HepG2 (cell line): Measurements from ENCODE around the gene PTCD1. TPM values are rescaled to one million over a fixed set of nuclear protein-coding genes. Genes with fewer than 3 reads are reported as not detected.

Source experiments
- ELF1 ChIP-seq: sonication (generic); formaldehyde crosslinking; IDR thresholded peaks from 2 replicates; pipeline ENCODE4 v1.4.0; 2020; ENCODE audit warnings: missing genetic modification reagents
- HIVEP1 ChIP-seq: sonication (generic); formaldehyde crosslinking; IDR thresholded peaks from 2 replicates; pipeline ENCODE4 v1.4.0; 2020; ENCODE audit warnings: mild to moderate bottlenecking, missing genetic modification reagents
- LRRFIP1 ChIP-seq: sonication (generic); formaldehyde crosslinking; conservative IDR thresholded peaks from 2 replicates; pipeline ENCODE4 v1.4.0; 2020; ENCODE audit warnings: missing genetic modification reagents
- NFYC ChIP-seq: IDR thresholded peaks from 2 replicates; pipeline ENCODE4 v1.6.1; 2016; ENCODE audit warnings: missing genetic modification reagents, missing compliant biosample characterization
- SALL2 ChIP-seq: sonication (generic); formaldehyde crosslinking; IDR thresholded peaks from 2 replicates; pipeline ENCODE4 v1.8.1; 2023; ENCODE audit warnings: mild to moderate bottlenecking, missing genetic modification reagents, inconsistent platforms
- SIX1 ChIP-seq: sonication (generic); formaldehyde crosslinking; IDR thresholded peaks from 2 replicates; pipeline ENCODE4 v1.4.0; 2020; ENCODE audit warnings: missing genetic modification reagents, borderline replicate concordance
- SRF ChIP-seq: IDR thresholded peaks from 2 replicates; pipeline ENCODE4 v1.6.1; 2011; ENCODE audit warnings: mild to moderate bottlenecking, low read depth, low read length, moderate library complexity
- TEAD3 ChIP-seq: optimal IDR thresholded peaks from 2 replicates; pipeline ENCODE3; 2016; ENCODE audit warnings: borderline replicate concordance
- THAP9 ChIP-seq: sonication (generic); formaldehyde crosslinking; IDR thresholded peaks from 2 replicates; pipeline ENCODE4; 2020; ENCODE audit warnings: missing genetic modification reagents, mild to moderate bottlenecking, borderline replicate concordance
- ZNF234 ChIP-seq: sonication (generic); formaldehyde crosslinking; conservative IDR thresholded peaks from 2 replicates; pipeline ENCODE4 v1.5.1; 2020; ENCODE audit warnings: mild to moderate bottlenecking, missing genetic modification reagents
- ZNF543 ChIP-seq: sonication (generic); formaldehyde crosslinking; IDR thresholded peaks from 2 replicates; pipeline ENCODE4 v1.4.0; 2020; ENCODE audit warnings: mild to moderate bottlenecking, missing genetic modification reagents
- ZNF746 ChIP-seq: sonication (generic); formaldehyde crosslinking; IDR thresholded peaks from 2 replicates; pipeline ENCODE4 v1.8.0; 2022; ENCODE audit warnings: mild to moderate bottlenecking, missing genetic modification reagents
- polyA plus RNA-seq, 8 experiments: library from polyadenylated mRNA; depleted of rRNA in 3 of 8; stranded (reverse) in 7 of 8; unstranded in 1 of 8; fragments of >200 nt; fragmentation: Illumina TruSeq in 4 of 8; extraction: Trizol in 4 of 8; gene quantifications; 2 replicates each; pipeline versions ENCODE4 v1.2.1 to v1.2.3, GENCODE V29; 2011 to 2016; ENCODE audit warnings: low read depth in 4 of 8, missing spikeins in 1 of 8, mixed read lengths in 1 of 8; ENCODE audit not compliant: insufficient read depth in 1 of 8
- total RNA-seq, 5 experiments: library from RNA; depleted of rRNA; stranded (reverse); fragments of >200 nt; fragmentation: Illumina TruSeq; extraction: Trizol; gene quantifications; 2 replicates each; pipeline ENCODE4 v1.2.3, GENCODE V29; 2016; ENCODE audit warnings: low read depth in 1 of 5
- TF ChIP-seq, protein P1 (sequence below): sonication (generic); formaldehyde crosslinking; IDR thresholded peaks from 2 replicates; pipeline ENCODE4 v1.5.0; 2020; ENCODE audit warnings: mild to moderate bottlenecking, missing genetic modification reagents

PTCD1 gene
- total and polyA plus RNA-seq, 2 of the 13 experiments (the other 11 are each of a cell fraction or from before 2014, with no cell fraction given) = 3.0 to 8.4 TPM

DNA sequence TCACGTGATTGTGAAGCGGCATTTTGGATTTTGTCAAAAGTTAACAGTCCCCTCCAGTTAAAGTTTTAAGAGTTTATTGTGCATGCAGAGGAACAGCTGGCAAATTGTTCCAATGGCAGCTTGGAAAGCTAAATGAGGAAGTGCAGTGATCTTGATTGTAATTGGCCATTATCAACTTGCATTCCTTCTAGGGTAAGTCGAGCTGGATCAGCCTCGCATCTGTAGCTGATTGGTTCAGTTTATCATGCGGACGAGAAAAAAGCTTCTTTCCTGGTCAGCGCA, 34.7 kb upstream of the PTCD1 start (continued):
- TF ChIP-seq TEAD3 (peak; percentile 29), ELF1 (CRISPR knock-in tag) (peak; percentile 57; the same call in 1 of the 2 replicates), NFYC (peak; percentile 67), SRF (0 out of 2 replicates have a peak, but pooled peaks have one; percentile 39), ZNF746 (CRISPR knock-in tag) (no peak), LRRFIP1 (CRISPR knock-in tag) (no peak), SALL2 (CRISPR knock-in tag) (no peak), ZNF234 (CRISPR knock-in tag) (no peak), HIVEP1 (CRISPR knock-in tag) (no peak), ZNF543 (CRISPR knock-in tag) (no peak), SIX1 (CRISPR knock-in tag) (no peak), THAP9 (CRISPR knock-in tag) (peak; percentile 16; the same call in 1 of the 2 replicates)
- TF ChIP-seq, protein P1, sequence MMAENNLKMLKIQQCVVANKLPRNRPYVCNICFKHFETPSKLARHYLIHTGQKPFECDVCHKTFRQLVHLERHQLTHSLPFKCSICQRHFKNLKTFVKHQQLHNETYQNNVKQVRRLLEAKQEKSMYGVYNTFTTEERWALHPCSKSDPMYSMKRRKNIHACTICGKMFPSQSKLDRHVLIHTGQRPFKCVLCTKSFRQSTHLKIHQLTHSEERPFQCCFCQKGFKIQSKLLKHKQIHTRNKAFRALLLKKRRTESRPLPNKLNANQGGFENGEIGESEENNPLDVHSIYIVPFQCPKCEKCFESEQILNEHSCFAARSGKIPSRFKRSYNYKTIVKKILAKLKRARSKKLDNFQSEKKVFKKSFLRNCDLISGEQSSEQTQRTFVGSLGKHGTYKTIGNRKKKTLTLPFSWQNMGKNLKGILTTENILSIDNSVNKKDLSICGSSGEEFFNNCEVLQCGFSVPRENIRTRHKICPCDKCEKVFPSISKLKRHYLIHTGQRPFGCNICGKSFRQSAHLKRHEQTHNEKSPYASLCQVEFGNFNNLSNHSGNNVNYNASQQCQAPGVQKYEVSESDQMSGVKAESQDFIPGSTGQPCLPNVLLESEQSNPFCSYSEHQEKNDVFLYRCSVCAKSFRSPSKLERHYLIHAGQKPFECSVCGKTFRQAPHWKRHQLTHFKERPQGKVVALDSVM (CRISPR knock-in tag) = no peak
- TF ChIP-seq, all 625 proteins: peak for 17
